SK-N-SH (cell line): ENCODE data around the gene PRPF18. TPM values are rescaled to one million over a fixed set of nuclear protein-coding genes. Genes with fewer than 3 reads are reported as not detected.

Source experiments
- CTCF ChIA-PET: fragments of 300-600, 350-600 bp; formaldehyde crosslinking; extraction: SDS; loops from one replicate; lab custom pipeline; 2021; lab: Yijun Ruan, JAX
- POLR2A ChIA-PET: fragments of 350-600 bp; sonication (Branson Sonifier 250); formaldehyde crosslinking; extraction: SDS; loops from one replicate; lab custom pipeline; 2020; ENCODE audit warnings: antibody characterized with exemption, inconsistent platforms; lab: Yijun Ruan, JAX
- DNase-seq: peaks from one replicate; pipeline ENCODE4 v3.0.0; 2012
- H2AFZ ChIP-seq: fragments of 200-600 bp; sonication (generic); 2 replicates; pipeline ENCODE4 v1.8.1; 2016; ENCODE audit warnings: antibody characterized with exemption, mild to moderate bottlenecking, low read depth
- H3F3A ChIP-seq: fragments of 200-600 bp; sonication (generic); replicated peaks from 2 replicates; pipeline ENCODE3; 2016; ENCODE audit warnings: antibody characterized with exemption, mild to moderate bottlenecking; ENCODE audit not compliant: insufficient read depth
- H3K27ac ChIP-seq, 2 experiments: fragments of 200-500 bp in 1 of 2; fragments of 200-600 bp in 1 of 2; sonication (Bioruptor generic) in 1 of 2; sonication (generic), shearing (Covaris generic) in 1 of 2; 2 replicates each; pipeline versions ENCODE4 v1.5.1 to v1.6.1; 2014 to 2016; ENCODE audit warnings: low read depth in 2 of 2, inconsistent platforms in 1 of 2, low read length in 1 of 2, mild to moderate bottlenecking in 1 of 2, mixed read lengths in 1 of 2
- H3K27me3 ChIP-seq: fragments of 200-600 bp; sonication (generic), shearing (Covaris generic); 2 replicates; pipeline ENCODE4 v1.6.1; 2016; ENCODE audit warnings: mixed run types; ENCODE audit not compliant: insufficient read depth
- H3K36me3 ChIP-seq, 2 experiments: fragments of 200-500 bp in 1 of 2; fragments of 200-600 bp in 1 of 2; sonication (Bioruptor generic) in 1 of 2; sonication (generic) in 1 of 2; replicated peaks in 1 of 2; 2 replicates each; pipeline versions ENCODE3 to v1.5.1; 2014 to 2016; ENCODE audit warnings: low read length in 1 of 2, mild to moderate bottlenecking in 1 of 2; ENCODE audit not compliant: insufficient read depth in 2 of 2, control insufficient read depth in 1 of 2
- H3K4me1 ChIP-seq, 2 experiments: fragments of 200-500 bp in 1 of 2; fragments of 200-600 bp in 1 of 2; sonication (Bioruptor generic) in 1 of 2; sonication (generic), shearing (Covaris generic) in 1 of 2; 2 replicates each; pipeline versions ENCODE4 v1.5.1 to v1.6.1; 2014 to 2016; ENCODE audit warnings: low read depth in 1 of 2, low read length in 1 of 2, mixed run types in 1 of 2; ENCODE audit not compliant: insufficient read depth in 2 of 2, control insufficient read depth in 1 of 2
- H3K4me2 ChIP-seq: fragments of 200-600 bp; sonication (generic), shearing (Covaris generic); 2 replicates; pipeline ENCODE4 v1.6.1; 2017; ENCODE audit warnings: mixed run types
- H3K4me3 ChIP-seq, 2 experiments: fragments of 200-500 bp in 1 of 2; fragments of 200-600 bp in 1 of 2; sonication (Bioruptor generic) in 1 of 2; sonication (generic), shearing (Covaris generic) in 1 of 2; 2 replicates each; pipeline versions ENCODE4 v1.5.1 to v1.8.1; 2014 to 2016; ENCODE audit warnings: low read depth in 2 of 2, inconsistent platforms in 1 of 2, low read length in 1 of 2, mild to moderate bottlenecking in 1 of 2, mixed read lengths in 1 of 2, moderate library complexity in 1 of 2
- H3K79me2 ChIP-seq: fragments of 200-600 bp; sonication (generic); 2 replicates; pipeline ENCODE4 v1.8.1; 2017; ENCODE audit warnings: mild to moderate bottlenecking; ENCODE audit not compliant: insufficient read depth
- H3K9ac ChIP-seq: fragments of 200-600 bp; sonication (generic); 2 replicates; pipeline ENCODE4 v1.6.1; 2017; ENCODE audit warnings: mixed run types
- H3K9me2 ChIP-seq: fragments of 200-600 bp; sonication (generic); 2 replicates; pipeline ENCODE4 v1.6.1; 2017; ENCODE audit warnings: mixed run types
- H3K9me3 ChIP-seq: fragments of 200-600 bp; sonication (generic); 2 replicates; pipeline ENCODE4 v1.6.1; 2017; ENCODE audit warnings: mixed run types, mild to moderate bottlenecking, moderate library complexity
- H4K20me1 ChIP-seq: fragments of 200-600 bp; sonication (generic); 2 replicates; pipeline ENCODE4 v1.6.1; 2017; ENCODE audit warnings: mild to moderate bottlenecking, mixed run types; ENCODE audit not compliant: insufficient read depth
- CTCF ChIP-seq: fragments of 200-600 bp; sonication (generic); IDR thresholded peaks from 2 replicates; pipeline ENCODE4 v1.6.1; 2017; ENCODE audit warnings: antibody characterized with exemption, mild to moderate bottlenecking, moderate library complexity
- FOSL2 ChIP-seq: IDR thresholded peaks from 2 replicates; pipeline ENCODE4 v1.4.0; 2012; ENCODE audit warnings: low read depth, mild to moderate bottlenecking, moderate library complexity, borderline replicate concordance
- FOXM1 ChIP-seq: IDR thresholded peaks from 2 replicates; pipeline ENCODE4 v1.4.0; 2012; ENCODE audit warnings: low read depth, mild to moderate bottlenecking
- MEF2A ChIP-seq: IDR thresholded peaks from 2 replicates; pipeline ENCODE4 v1.4.0; 2012; ENCODE audit warnings: low read depth, borderline replicate concordance
- NFIC ChIP-seq: IDR thresholded peaks from 2 replicates; pipeline ENCODE4 v1.4.0; 2012; ENCODE audit warnings: borderline replicate concordance
- RAD21 ChIP-seq: IDR thresholded peaks from 2 replicates; pipeline ENCODE4 v1.6.1; 2012; ENCODE audit warnings: mild to moderate bottlenecking, low read length
- RCOR1 ChIP-seq: fragments of 150-350 bp; IDR thresholded peaks from 2 replicates; pipeline ENCODE4 v1.6.1; 2017; ENCODE audit warnings: antibody characterized with exemption, low read length
- YY1 ChIP-seq: IDR thresholded peaks from 2 replicates; pipeline ENCODE4 v1.4.0; 2012; ENCODE audit warnings: low read depth, mild to moderate bottlenecking
- WGBS: methylation state at CpG from one replicate; pipeline ENCODE4 v1.1.6; 2017; ENCODE audit warnings: low lambda C conversion rate; 5-methylcytosine and 5-hydroxymethylcytosine counted together
- polyA plus RNA-seq, 3 experiments: library from polyadenylated mRNA; depleted of rRNA; stranded (reverse); fragments of >200 nt; gene quantifications; 2 replicates each; pipeline ENCODE4 v1.2.3, GENCODE V29; 2012
- TF ChIP-seq, protein P1 (sequence below): IDR thresholded peaks from 2 replicates; pipeline ENCODE4 v1.4.0; 2012; ENCODE audit warnings: low read depth

PRPF18 gene
- polyA plus RNA-seq, 1 of the 3 experiments (the other 2 are of a cell fraction), result 12.1 TPM

DNA sequence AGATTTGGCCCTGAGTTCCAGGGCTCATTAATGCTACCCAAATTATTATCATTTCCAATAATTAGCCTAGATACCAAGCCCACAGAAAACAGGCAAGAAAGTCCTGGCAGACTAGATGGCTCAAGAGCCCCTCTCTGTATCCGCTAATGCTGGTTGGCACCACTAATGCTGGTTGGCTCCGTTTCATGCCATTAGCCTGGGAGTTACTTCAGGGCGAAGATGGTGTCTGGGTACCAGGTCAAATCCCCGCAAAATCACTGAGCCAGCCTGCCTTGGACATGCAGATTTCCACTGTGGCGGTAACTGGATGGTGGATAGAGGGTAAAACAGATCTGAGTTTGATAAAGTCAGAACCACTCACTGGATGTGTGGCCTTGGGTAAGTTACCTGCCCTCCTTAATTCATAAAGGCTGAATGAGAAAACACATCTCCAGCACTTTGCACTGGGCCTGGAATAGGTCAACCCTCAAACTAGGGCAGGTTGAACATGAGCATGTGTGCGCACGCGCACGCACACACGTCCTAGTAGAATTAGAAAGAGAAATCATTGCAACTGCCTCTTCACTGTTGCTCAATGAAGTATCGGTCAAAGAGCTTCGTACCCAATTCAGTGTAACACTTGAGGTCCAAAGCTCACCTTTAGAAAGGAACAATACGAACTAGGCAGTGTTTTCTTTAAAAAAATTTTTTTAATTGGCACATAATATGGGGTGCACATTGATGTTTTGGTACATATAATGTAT, 91.5 kb downstream of the PRPF18 start:
- no peak overlapping the region for H2AFZ ChIP-seq
- no peak for DNase-seq
- ChIA-PET CTCF (interaction anchor here (4.3 kb wide), 1 partner anchor 19 kb away, joined by 16 read pairs; no protein-coding TSS in a partner anchor), POLR2A (no interaction called here)
- no peaks in the 10 kb centered on the region for H3K9me2 ChIP-seq
- H3F3A ChIP-seq, result no peaks in the 10 kb centered on the region
- peaks cover 0 to 3% of the 10 kb centered on the region in 2 experiments; a peak in 3 of 4 replicates for H3K4me1 ChIP-seq
- H3K9me3 ChIP-seq, result no peaks in the 10 kb centered on the region
- WGBS, result 99% methylated on average over 12 of the region's 13 CpGs
- TF ChIP-seq YY1 (no peak), NFIC (no peak), FOXM1 (no peak), RAD21 (no peak), FOSL2 (no peak), RCOR1 (no peak), CTCF (no peak), MEF2A (no peak)
- TF ChIP-seq, protein P1, sequence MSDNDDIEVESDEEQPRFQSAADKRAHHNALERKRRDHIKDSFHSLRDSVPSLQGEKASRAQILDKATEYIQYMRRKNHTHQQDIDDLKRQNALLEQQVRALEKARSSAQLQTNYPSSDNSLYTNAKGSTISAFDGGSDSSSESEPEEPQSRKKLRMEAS, result no peak
- no peak overlapping the region for H3K4me2 ChIP-seq
- H3K27ac ChIP-seq, result no peak overlapping the region
- H3K4me3 ChIP-seq, result no peak overlapping the region
- H4K20me1 ChIP-seq, result no peaks in the 10 kb centered on the region
- no peak overlapping the region for H3K9ac ChIP-seq
- peaks cover 6% of the 10 kb centered on the region; the same call in 1 of the 2 replicates for H3K79me2 ChIP-seq
- no peaks in the 10 kb centered on the region for H3K27me3 ChIP-seq
- H3K36me3 ChIP-seq, result peaks cover 23 to 34% of the 10 kb centered on the region in 2 experiments

Other genes starting within 250 kb of the PRPF18 start
- 64.8 and 79.8 TPM in 2 replicates for gene SEPHS1, start 238.7 kb upstream of the PRPF18 start, polyA plus RNA-seq (2012; rRNA removed)
- 9.2 and 9.9 TPM in 2 replicates for gene BEND7, start 58.0 kb upstream of the PRPF18 start, polyA plus RNA-seq (2012; rRNA removed)